ENCODE data around the gene CAMKK1.

DNA sequence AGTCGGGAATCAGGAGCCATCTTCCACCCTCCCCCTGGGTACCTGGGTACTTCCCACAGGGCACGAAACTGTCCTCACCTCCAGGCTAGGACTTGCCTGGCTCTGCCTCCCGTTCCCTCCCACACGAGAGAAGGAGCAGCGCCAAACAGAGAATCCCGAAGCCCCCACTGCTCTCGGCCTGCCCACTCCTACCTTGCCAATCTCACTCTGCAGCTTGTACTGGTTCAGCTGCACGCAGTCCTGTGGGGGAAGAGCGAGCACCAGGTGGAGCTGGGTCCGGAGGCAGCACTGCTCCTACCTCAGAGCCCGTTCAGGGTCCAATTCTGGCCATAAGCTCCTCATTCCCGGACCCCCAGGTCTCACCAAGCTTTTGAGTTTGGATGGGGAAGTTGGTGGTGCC, 8.7 kb downstream of the CAMKK1 start:
- TF ChIP-seq ZNF671 (CRISPR knock-in tag; IDR thresholded peaks at IDR 0.05) (no peak), GRHL2 (CRISPR knock-in tag; IDR thresholded peaks at IDR 0.05; ENCODE audit: insufficient replicate concordance, severe bottlenecking) (no peak), ATF3 (CRISPR knock-in tag; conservative IDR thresholded peaks at IDR 0.05) (no peak), SOX15 (CRISPR knock-in tag; IDR thresholded peaks at IDR 0.05) (no peak), NR2C2 (CRISPR knock-in tag; IDR thresholded peaks at IDR 0.05) (no peak), MLX (CRISPR knock-in tag; IDR thresholded peaks at IDR 0.05) (no peak), FOXP1 (CRISPR knock-in tag; IDR thresholded peaks at IDR 0.05; ENCODE audit: borderline replicate concordance) (no peak), HMGXB4 (CRISPR knock-in tag; IDR thresholded peaks at IDR 0.05) (no peak)
- TF ChIP-seq, protein P1, sequence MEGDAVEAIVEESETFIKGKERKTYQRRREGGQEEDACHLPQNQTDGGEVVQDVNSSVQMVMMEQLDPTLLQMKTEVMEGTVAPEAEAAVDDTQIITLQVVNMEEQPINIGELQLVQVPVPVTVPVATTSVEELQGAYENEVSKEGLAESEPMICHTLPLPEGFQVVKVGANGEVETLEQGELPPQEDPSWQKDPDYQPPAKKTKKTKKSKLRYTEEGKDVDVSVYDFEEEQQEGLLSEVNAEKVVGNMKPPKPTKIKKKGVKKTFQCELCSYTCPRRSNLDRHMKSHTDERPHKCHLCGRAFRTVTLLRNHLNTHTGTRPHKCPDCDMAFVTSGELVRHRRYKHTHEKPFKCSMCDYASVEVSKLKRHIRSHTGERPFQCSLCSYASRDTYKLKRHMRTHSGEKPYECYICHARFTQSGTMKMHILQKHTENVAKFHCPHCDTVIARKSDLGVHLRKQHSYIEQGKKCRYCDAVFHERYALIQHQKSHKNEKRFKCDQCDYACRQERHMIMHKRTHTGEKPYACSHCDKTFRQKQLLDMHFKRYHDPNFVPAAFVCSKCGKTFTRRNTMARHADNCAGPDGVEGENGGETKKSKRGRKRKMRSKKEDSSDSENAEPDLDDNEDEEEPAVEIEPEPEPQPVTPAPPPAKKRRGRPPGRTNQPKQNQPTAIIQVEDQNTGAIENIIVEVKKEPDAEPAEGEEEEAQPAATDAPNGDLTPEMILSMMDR (IDR thresholded peaks at IDR 0.05): no peak
- TF ChIP-seq, protein P2, sequence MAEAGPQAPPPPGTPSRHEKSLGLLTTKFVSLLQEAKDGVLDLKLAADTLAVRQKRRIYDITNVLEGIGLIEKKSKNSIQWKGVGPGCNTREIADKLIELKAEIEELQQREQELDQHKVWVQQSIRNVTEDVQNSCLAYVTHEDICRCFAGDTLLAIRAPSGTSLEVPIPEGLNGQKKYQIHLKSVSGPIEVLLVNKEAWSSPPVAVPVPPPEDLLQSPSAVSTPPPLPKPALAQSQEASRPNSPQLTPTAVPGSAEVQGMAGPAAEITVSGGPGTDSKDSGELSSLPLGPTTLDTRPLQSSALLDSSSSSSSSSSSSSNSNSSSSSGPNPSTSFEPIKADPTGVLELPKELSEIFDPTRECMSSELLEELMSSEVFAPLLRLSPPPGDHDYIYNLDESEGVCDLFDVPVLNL (CRISPR knock-in tag; IDR thresholded peaks at IDR 0.05; ENCODE audit: borderline replicate concordance, low read depth): no peak
- TF ChIP-seq, protein P3, sequence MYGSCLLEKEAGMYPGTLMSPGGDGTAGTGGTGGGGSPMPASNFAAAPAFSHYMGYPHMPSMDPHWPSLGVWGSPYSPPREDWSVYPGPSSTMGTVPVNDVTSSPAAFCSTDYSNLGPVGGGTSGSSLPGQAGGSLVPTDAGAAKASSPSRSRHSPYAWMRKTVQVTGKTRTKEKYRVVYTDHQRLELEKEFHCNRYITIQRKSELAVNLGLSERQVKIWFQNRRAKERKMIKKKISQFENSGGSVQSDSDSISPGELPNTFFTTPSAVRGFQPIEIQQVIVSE (CRISPR knock-in tag; IDR thresholded peaks at IDR 0.05; ENCODE audit: borderline replicate concordance): no peak
- TF ChIP-seq, protein P4, sequence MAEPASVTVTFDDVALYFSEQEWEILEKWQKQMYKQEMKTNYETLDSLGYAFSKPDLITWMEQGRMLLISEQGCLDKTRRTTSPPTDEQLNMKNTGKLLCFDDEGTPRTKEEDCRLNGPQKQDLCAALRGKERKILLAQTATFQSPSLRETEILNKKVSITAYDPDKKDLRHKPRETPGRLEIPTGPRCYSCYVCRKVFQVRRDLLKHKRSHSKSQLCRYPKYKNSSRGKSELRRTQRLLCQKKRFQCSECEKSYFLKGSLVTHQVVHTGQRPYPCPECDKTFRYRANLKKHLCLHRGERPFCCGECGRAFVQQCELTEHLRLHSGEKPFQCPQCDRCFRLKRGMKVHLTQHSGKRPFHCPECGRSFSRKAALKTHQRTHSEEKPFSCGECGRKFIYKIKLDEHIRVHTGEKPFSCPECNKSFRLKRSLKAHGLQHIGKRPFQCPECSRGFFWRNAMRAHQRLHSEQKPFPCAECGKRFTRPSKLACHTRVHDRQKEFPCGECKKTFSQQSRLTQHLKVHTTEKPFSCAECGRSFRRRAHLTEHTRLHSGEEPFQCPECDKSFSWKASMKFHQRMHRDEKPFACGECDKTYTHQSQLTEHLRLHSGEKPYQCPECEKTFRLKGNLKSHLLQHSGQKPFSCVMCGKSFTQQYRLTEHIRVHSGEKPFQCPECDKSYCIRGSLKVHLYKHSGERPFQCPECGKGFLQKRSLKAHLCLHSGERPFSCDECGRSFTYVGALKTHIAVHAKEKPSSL (CRISPR knock-in tag; conservative IDR thresholded peaks at IDR 0.05): no peak
